Left cardiac atrium (tissue), 4 donors: ENCODE measurements around the gene YPEL3. TPM values are rescaled to one million over a fixed set of nuclear protein-coding genes. Genes with fewer than 3 reads are reported as not detected.

Experiments used
- ATAC-seq, 2 donors: fragments of 200-7000 bp; cut with Tn5 transposase; one replicate each; pipeline ENCODE4 v1.9.1; 2020; ENCODE audit warnings: mild to moderate bottlenecking in 2 of 2, moderate library complexity in 2 of 2
- DNase-seq: peaks from one replicate; pipeline ENCODE4 v3.0.0-alpha.2; 2020
- intact Hi-C, 2 donors: fragments of 100-400 bp; cut with DNase I; formaldehyde crosslinking; loops; one replicate each; pipeline versions ENCODE4 v1.14.1 to v1.15.1; 2022 to 2023
- total RNA-seq, 2 donors: library from RNA; stranded (reverse); fragmentation: NEBNext Ultra II Directional; extraction: Animal tissue kit (Norgen Biotek cat#: 25700); gene quantifications; one replicate each; pipeline ENCODE4 v1.2.1, GENCODE V29; 2021
- donor health status: DM: no; HTN: yes; CAD: no.
- donor health status: DM: no; HTN: yes; CAD: no; lungs with severe emphysema.
- donor health status: DM: yes; HTN: yes; CAD: no.
- donor health status: Dilated cardiomyopathy.

YPEL3 gene
- total RNA-seq, 2 donors from 2014 or later = 39.5 to 54.1 TPM

DNA sequence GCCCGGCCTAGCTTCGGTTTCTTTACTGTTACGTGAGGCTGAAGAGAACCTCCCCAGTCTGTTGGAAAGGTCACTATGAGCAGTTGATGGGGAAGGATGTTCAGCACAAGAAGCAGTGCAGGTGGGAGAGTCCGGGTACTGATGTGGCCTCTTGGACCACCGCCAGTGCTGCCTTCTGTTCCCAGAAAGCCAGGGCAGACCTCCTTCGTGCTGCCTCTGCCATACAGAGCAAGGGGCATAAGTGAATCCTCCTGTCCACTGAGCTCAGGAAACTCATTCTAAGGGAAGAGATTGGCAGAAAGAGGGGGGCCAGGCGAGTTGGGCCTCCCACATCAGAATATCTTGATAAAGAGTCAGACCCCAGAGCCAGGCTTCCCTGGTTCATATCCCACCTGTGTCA lies 16.5 kb downstream of the YPEL3 start:
- no peak for ATAC-seq
- no peak for DNase-seq
- intact Hi-C loops = no loop called here

GRCh38 chr16:30078744-30079143 lies 17.3 kb downstream of the YPEL3 start:
- intact Hi-C loops = no loop called here
- DNase-seq = no peak
- ATAC-seq = no peak

DNA sequence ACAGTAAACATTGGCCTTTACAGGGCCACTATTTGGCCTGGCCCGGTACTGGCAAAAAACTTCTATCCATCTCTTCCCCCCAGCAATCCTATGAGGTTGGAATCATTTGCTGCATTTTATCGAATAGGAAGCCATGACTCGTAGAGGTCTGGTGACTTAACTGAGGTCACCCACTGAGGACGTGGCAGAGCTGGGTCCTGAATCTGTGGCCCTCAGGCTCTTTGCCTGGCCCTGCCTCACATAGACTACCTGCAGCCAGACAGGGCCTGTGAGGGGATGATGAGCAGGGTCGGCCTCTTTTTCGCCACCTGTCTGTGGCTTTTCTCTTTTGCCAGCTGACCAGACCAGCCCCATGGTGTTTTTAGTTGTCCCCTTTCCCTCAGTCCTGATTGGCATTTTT lies 18.4 kb downstream of the YPEL3 start:
- ATAC-seq = no peak
- no peak for DNase-seq
- intact Hi-C loops = no loop called here

DNA sequence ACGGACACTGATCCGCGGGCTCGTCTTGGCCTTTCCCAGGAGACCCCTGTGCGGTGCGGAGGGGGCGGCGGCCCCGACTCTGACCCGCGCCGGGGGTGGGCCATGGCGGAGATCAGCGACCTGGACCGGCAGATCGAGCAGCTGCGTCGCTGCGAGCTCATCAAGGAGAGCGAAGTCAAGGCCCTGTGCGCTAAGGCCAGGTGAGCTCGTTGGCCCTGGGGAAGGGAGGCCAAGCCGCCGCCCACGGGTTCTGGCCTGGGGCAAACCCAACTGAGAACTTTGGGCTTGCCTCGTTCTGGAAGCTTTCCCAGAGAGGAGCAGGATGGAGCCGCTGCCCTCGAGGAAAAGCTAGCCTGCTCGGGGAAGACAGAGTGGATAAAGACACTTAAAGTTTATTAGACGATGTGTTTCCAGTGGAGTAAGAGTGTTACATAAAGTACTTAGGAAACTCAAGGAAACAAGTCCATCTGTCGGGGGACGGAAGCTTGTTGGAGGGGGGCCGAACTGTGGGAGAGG lies 19.7 kb downstream of the YPEL3 start:
- ATAC-seq = peak; percentile 17 to 19
- DNase-seq = no peak
- intact Hi-C loops = no loop called here

DNA sequence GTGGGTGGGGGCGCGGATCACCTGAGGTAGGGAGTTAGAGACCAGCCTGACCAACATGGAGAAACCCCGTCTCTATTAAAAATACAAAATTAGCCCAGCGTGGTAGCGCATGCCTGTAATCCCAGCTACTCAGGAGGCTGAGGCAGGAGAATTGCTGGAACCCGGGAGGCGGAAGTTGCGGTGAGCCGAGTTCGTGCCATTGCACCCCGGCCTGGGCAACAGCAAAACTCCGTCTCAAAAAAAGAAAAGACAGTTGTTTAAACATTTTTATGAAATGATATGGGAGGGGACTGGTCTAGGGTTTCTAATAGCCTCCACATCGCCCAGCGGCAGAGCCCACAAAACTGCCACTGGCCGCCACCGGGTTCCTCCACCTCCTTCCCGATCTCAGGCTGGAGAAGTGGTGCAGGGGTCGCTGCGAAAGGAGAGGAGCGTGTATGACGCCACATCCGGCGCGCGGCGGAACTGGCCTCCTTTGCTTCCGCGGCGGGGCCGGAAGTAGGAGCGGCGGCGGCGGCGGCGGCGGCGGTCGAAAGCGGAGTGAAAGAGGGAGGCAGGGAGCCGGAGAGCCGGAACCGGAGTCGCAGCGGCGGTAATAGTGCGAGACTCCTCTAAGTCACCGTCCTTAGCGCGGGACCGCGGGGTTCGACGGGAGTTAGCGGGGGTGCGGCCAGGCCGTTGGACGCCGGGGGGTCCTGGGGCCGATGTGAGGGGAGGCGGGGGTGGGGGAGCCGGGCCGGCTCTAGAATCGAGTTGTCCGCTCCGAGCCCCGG lies 20.3 kb downstream of the YPEL3 start, which contains the start of gene PPP4C:
Gene PPP4C, plus strand, starts transcription at position 492 of the 773 bp plus-strand sequence. CDS start 384 bp downstream, outside the sequence.
- peak; percentile 96 to 97 for ATAC-seq
- peak; percentile 94 for DNase-seq
- intact Hi-C loops = no loop called here

DNA sequence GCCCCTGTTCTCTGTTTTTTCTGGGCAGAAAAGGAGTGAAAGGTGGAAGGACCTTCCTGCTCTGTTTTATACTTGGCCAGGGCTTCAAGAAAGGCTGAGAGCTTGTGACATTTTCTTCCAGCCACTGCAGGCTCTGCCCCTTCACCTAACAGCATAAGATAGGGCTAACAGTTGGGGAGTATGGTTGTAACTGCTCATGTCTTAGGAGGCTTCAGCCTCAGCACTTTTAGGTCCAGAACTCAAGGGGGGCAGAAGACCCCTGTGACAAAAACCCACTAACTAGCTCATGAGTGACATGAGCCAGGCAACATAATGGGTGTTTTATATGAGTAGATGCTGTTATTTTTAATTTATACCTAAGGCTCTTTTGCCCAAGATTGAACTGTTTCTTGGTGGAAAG lies 25.5 kb downstream of the YPEL3 start:
- intact Hi-C loops = no loop called here
- DNase-seq (no peak), ATAC-seq (no peak)

DNA sequence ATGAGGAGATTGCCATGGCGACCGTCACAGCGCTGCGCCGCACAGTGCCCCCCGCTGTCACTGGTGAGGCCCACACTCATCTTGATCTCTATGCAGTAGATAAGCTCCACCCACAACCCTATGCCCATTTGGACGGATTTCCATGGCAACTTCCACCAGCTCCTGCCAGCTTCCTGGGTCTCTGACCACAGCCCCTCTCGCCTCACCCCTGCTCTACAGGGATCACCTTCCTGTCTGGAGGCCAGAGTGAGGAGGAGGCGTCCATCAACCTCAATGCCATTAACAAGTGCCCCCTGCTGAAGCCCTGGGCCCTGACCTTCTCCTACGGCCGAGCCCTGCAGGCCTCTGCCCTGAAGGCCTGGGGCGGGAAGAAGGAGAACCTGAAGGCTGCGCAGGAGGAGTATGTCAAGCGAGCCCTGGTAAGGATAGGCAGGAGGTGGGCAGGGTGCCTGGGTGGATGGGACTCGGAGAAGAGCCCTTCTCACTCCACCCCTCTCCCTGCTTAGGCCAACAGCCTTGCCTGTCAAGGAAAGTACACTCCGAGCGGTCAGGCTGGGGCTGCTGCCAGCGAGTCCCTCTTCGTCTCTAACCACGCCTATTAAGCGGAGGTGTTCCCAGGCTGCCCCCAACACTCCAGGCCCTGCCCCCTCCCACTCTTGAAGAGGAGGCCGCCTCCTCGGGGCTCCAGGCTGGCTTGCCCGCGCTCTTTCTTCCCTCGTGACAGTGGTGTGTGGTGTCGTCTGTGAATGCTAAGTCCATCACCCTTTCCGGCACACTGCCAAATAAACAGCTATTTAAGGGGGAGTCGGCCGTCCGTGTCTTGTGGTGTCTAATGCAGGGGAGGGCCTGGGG lies 26.2 kb downstream of the YPEL3 start:
- ATAC-seq (no peak), DNase-seq (no peak)
- intact Hi-C loops = no loop called here

- intact Hi-C loops = no loop called here
- ATAC-seq = no peak
- no peak for DNase-seq
Measured at GRCh38 chr16:30068750-30069610, 27.0 kb downstream of the YPEL3 start.

GRCh38 chr16:30068333-30068732 lies 27.7 kb downstream of the YPEL3 start:
- DNase-seq (no peak), ATAC-seq (no peak)
- intact Hi-C loops = no loop called here

- no peak for ATAC-seq
- DNase-seq = no peak
- intact Hi-C loops = no loop called here
Measured at GRCh38 chr16:30067584-30067916, 28.5 kb downstream of the YPEL3 start.

- DNase-seq (peak; percentile 60), ATAC-seq (no peak)
- intact Hi-C loops = no loop called here
Measured at GRCh38 chr16:30066761-30067583, 29.0 kb downstream of the YPEL3 start.

GRCh38 chr16:30065943-30066760 lies 29.9 kb downstream of the YPEL3 start:
- intact Hi-C loops = no loop called here
- DNase-seq (no peak), ATAC-seq (peak; percentile 3 to 18)

DNA sequence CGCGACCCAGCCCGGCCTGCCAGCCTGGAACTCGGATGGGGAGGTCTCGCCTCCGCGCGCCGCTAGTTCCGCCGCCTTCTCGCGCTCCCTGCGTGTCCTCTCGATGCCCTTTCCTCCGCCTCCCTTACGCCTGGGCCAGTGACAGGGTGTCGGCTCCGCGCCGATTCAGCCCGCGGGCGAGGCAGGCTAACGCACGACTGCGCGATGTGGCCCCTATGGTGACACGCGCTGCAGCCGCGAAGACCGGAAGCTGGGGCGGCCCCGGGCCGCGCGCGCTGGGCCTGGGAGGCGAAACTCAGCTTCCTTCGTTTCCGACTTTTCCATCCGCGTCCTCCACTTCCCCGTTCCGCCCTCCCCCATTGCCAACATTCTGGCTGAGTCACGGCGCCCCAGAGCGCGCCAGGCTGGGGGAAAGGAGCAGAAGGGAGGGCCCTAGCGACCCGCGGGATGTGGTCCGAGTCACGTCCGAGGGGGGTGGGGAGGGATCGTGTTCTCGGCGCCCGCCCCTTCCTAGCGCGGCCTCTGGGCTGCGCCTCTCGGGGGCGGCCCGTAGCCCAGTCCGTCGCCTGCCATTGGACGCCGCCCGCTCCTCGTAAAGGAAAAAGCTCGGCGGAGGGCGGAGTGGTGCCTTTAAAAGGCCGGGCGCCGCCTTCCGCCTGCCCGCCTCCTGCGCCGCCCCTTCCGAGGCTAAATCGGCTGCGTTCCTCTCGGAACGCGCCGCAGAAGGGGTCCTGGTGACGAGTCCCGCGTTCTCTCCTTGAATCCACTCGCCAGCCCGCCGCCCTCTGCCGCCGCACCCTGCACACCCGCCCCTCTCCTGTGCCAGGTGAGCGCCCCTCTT lies 30.7 kb downstream of the YPEL3 start, which contains the start of gene ALDOA:
Gene ALDOA, plus strand, starts transcription at position 659 of the 841 bp plus-strand sequence. CDS start 1,138 bp downstream, outside the sequence.
- DNase-seq (peak; percentile 99), ATAC-seq (peak; percentile 89 to 93)
- intact Hi-C loops = no loop called here

- DNase-seq (no peak), ATAC-seq (peak in 1 of 2 donors; percentile 1)
- intact Hi-C loops = no loop called here
Measured at GRCh38 chr16:30064729-30065101, 31.3 kb downstream of the YPEL3 start.

DNA sequence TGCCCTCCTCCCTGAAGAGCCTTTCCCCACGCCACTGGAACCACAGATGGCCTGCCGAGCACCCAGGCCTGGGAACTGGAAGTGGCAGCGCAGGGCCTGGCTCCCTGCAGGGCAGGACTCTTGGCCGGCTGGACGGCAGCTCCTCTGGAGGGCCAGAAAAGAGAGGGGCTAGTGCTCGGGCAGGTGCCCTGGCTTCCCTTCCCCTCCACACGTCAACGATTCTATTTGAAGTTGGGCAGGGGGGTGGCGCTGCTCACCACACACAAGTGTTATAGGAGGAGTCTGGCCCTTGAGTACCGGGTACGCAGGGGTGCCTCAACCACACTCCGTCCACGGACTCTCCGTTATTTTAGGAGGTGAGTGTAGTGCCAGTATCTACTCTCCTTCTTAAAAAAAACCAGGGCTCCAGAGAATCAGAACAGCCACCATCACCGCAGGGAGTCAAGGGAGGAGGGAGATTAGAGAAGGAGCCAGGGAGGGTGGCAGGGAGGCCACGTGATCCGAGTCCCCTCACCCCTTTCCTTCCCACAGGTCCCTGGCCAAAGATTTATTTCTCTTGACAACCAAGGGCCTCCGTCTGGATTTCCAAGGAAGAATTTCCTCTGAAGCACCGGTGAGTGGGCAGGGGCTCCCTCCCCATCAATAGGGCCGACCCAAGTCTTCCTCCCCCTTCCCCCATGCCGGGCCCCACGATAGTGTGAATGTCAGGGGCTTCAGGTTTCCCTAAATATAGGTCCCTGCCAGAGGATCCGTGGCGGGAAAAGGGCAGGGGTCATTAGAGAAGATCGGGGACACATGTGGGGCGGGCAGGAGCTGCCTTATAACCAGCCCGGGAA lies 31.9 kb downstream of the YPEL3 start:
- intact Hi-C loops = no loop called here
- ATAC-seq = peak; percentile 32 to 42
- DNase-seq = peak; percentile 83
